ENCODE results near the gene BEAN1. TPM values are rescaled to one million over a fixed set of nuclear protein-coding genes. Genes with fewer than 3 reads are reported as not detected.

Gene BEAN1
- total and polyA plus RNA-seq, 9 of the 15 experiments (the other 6 are each of a cell fraction or from before 2014, with no cell fraction given) = not detected

DNA sequence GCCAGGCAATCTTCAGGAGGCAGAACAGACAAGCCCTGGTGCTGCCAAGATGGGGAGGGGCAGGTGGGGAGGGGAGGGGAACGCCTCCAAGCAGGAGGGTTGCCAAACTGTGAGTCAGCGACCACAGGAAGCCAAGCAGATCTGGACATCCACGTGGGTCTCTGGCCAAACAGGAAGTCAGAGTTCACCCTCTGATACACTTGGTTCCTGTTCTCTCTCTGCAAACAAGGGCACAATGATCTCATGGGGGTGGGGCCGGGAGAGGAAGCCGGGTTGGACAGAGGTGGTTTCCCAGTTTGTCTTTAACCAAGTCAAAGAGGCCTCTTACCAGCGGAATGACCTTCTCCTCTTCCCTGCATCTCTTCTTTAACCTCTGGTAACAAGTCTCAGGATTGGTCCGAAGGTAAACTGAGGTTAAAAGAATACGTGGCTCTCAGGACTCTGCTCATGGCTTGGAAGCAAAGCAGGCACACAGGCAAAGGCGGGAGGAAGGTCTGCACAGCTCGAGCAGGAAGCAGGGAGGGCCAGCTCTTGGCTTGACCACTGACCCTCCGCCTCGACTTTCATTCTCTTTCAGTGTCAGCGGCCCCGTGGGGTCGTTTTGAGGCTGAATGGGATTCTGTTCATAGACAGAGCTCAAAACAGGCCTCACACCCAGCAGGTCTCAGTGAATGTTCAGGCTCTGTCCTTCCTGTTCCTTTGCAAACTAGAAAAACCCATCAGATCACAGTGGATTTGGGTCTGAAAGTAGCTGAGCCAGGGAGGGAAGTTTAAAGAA, 89.9 kb downstream of the BEAN1 start (continued):
- TF ChIP-seq ZNF407 (IDR thresholded peaks at IDR 0.05; ENCODE audit: low read depth) = no peak
- TF ChIP-seq PHB2 (IDR thresholded peaks at IDR 0.05; ENCODE audit: low read depth) = no peak
- 0 out of 2 replicates have a peak, but pooled peaks have one; percentile 50 for TF ChIP-seq ZBTB9 (CRISPR knock-in tag; IDR thresholded peaks at IDR 0.05)
- TF ChIP-seq ZNF165 (CRISPR knock-in tag; IDR thresholded peaks at IDR 0.05; ENCODE audit: borderline replicate concordance) = no peak
- TF ChIP-seq POLR3G (IDR thresholded peaks at IDR 0.05; ENCODE audit: extremely low read depth, insufficient read length, insufficient replicate concordance) = no peak
- no peak for TF ChIP-seq ZNF668 (CRISPR knock-in tag; IDR thresholded peaks at IDR 0.05)
- TF ChIP-seq SUPT5H (IDR thresholded peaks at IDR 0.05) = peak; percentile 73
- TF ChIP-seq CEBPG (CRISPR knock-in tag; IDR thresholded peaks at IDR 0.05) = no peak
- 0 out of 4 replicates have a peak, but pooled peaks of 1 of the 2 experiments have one; percentile 8 for TF ChIP-seq CEBPG (tag; conservative IDR thresholded peaks at IDR 0.05 in 1 of 2, IDR thresholded peaks at IDR 0.05 in 1 of 2)
- TF ChIP-seq BRD9 (IDR thresholded peaks at IDR 0.05; ENCODE audit: low read depth, partially characterized antibody) = no peak
- TF ChIP-seq, protein P1, sequence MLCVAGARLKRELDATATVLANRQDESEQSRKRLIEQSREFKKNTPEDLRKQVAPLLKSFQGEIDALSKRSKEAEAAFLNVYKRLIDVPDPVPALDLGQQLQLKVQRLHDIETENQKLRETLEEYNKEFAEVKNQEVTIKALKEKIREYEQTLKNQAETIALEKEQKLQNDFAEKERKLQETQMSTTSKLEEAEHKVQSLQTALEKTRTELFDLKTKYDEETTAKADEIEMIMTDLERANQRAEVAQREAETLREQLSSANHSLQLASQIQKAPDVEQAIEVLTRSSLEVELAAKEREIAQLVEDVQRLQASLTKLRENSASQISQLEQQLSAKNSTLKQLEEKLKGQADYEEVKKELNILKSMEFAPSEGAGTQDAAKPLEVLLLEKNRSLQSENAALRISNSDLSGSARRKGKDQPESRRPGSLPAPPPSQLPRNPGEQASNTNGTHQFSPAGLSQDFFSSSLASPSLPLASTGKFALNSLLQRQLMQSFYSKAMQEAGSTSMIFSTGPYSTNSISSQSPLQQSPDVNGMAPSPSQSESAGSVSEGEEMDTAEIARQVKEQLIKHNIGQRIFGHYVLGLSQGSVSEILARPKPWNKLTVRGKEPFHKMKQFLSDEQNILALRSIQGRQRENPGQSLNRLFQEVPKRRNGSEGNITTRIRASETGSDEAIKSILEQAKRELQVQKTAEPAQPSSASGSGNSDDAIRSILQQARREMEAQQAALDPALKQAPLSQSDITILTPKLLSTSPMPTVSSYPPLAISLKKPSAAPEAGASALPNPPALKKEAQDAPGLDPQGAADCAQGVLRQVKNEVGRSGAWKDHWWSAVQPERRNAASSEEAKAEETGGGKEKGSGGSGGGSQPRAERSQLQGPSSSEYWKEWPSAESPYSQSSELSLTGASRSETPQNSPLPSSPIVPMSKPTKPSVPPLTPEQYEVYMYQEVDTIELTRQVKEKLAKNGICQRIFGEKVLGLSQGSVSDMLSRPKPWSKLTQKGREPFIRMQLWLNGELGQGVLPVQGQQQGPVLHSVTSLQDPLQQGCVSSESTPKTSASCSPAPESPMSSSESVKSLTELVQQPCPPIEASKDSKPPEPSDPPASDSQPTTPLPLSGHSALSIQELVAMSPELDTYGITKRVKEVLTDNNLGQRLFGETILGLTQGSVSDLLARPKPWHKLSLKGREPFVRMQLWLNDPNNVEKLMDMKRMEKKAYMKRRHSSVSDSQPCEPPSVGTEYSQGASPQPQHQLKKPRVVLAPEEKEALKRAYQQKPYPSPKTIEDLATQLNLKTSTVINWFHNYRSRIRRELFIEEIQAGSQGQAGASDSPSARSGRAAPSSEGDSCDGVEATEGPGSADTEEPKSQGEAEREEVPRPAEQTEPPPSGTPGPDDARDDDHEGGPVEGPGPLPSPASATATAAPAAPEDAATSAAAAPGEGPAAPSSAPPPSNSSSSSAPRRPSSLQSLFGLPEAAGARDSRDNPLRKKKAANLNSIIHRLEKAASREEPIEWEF (CRISPR knock-in tag; IDR thresholded peaks at IDR 0.05) = no peak

Data from K562 (cell line).